GM19239 (cell line): ENCODE data around the gene TUBA4B.

Source experiments
- DNase-seq: peaks from one replicate; pipeline ENCODE4 v3.0.0; 2011; ENCODE audit warnings: low spot score; ENCODE audit not compliant: insufficient read length
- FAIRE-seq: peaks from 2 replicates; lab custom pipeline; 2011; peaks lifted over from hg19 to GRCh38; lab: Jason Lieb, UNC

Gene TUBA4B

GRCh38 chr2:219287580-219288265 is 34.7 kb downstream of the TUBA4B start:
- no peak for FAIRE-seq

DNA sequence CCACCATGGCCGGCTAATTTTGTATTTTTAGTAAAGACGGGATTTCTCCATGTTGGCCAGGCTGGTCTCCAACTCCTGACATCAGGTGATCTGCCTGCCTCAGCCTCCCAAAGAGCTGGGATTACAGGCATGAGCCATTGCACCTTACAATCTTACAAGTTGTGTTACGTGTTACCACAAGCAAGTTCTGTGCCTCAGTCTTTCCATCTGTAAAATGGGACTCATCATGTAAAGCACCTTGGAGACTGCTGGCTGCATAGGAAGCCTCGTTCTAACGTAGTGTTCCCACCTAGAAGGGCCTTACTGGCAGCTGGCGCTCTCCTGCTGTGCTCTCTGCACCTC is 36.1 kb downstream of the TUBA4B start:
- FAIRE-seq = no peak

More at GRCh38 chr2:219287580-219288265, 34.7 kb downstream of the TUBA4B start:
- no peak for DNase-seq

DNA sequence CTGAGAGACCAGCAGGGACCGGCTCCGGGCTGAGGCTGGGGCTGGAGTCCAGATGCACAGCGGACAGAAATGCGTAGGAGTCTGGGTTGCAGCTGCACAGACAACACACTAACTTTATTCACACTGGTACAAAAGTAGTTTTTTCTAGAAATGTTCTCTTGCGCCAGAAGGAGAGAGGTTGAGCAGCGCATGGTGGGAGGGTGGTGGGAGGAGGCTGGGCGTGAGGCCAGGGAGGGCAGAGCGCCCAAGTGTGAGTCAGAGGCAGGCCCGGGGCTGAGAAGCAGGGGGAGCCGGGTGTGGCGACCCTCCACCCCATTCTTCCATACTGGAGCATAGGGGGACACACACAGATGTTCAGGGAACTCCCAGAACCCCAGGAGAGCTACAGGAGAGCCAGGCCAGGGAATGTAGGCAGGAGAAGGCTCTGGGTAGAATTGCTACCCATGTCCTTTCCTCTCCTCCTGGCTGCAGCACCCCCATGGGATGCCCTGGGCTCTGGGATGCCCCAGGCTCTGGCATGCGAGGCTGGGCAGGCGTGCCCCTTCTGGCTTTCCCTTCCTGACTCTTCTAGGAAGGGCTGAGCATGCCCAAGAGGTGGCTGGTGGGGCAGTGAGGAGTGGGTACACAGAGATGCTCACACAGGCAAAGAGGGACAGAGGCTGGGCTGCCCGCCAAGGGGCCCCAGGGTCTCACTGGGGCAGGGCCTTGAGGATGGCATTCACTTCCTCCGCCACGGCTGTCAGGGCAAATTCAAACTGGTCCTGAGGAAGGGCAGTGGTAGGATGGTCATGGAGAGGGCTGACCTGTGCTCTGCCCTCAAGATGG is 36.7 kb downstream of the TUBA4B start:
- DNase-seq (no peak), FAIRE-seq (no peak)

More for the DNA sequence above, 36.1 kb downstream of the TUBA4B start:
- DNase-seq = no peak

DNA sequence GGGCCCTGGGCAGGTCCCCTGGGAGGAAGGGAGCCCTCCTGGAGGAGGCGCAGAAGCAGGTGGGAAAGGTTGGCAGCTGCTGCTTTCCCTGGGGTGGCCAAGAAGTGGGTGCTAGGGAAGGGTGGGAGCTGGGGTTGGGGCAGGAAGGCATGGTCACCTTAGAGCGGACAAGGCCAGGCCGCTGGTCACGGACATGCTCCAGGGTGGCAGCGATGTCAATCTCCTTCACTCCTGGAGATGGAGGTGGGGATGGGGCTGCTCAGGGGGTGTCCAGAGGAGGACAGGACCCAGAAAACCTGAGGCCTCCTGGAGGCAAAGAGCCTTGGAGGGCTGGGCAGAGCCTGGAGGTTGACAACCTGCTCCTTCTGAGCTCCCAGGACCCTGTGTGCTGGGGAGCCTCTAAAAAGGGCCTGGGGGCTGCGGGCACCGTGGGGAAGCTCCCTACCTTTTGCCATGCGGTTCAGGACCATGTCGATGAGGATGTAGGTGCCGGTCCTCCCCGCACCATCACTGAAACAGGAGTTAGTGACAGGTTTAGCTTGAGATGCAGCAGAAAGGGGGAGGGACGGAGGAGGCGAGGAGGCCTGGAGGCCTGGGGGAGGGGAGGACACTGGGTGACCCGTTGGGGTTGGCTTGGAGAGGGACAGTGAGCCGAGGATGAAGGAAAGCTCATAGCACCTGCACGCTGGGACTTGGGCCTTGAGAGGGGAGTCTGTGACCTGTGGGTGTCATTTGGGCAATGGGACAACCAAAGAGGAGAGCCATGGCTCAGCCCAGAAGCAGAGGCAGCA is 37.5 kb downstream of the TUBA4B start:
- DNase-seq (no peak), FAIRE-seq (no peak)

GRCh38 chr2:219291394-219291793 is 38.4 kb downstream of the TUBA4B start:
- FAIRE-seq (no peak), DNase-seq (no peak)

DNA sequence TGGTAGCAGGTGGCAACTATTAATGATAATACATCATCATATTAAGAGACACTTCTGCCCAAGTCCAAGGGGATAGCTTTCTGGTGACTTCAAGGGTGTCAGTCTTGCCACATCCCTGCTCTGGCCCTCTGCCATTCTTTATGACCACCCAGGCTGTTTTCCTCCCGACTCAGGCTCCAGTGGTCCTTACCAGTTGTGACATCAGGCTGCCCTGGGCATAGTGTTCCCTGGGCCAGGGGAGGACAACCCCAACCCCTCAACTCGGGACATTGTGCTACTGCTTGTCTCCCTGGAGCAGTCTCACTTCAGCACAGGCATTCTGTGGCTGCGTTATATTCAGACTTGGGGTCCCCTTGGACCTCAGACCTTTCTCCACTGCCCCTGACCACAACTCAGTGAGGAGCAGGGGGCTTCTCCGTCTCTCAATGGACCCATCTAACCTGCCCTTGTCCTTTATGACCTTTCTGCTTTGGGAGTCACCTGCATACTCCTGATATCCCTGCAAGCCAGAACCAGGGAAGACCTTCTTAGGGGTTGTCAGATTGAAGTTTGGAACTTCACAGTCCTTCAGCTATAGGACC is 39.0 kb downstream of the TUBA4B start:
- DNase-seq (no peak), FAIRE-seq (no peak)

GRCh38 chr2:219292616-219293015 is 39.6 kb downstream of the TUBA4B start:
- DNase-seq = no peak
- FAIRE-seq = no peak

DNA sequence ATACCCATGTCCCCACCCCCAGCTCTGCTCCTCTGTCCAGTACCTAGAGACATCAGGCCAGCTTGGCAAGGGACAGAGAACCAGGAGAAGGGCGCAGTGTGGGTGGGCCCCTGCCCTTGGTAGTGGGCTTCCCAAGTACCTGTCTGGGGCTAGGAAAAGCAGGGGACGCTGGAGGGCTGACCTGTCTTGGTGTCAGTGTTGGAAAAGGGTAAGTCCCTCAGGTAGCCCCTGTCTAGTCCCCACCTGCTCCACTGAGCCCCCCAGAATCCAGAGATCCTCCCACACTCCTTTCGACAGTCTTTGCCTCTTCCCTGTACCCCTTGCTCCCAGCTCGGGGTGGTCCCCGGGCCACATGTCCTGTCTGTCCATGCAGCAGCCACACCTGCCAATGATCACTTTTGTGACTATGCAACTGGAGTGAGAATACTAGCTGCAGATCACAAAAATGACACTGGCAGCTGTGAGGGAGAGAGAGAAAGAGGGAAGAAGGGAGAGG is 40.7 kb downstream of the TUBA4B start:
- FAIRE-seq = no peak

DNA sequence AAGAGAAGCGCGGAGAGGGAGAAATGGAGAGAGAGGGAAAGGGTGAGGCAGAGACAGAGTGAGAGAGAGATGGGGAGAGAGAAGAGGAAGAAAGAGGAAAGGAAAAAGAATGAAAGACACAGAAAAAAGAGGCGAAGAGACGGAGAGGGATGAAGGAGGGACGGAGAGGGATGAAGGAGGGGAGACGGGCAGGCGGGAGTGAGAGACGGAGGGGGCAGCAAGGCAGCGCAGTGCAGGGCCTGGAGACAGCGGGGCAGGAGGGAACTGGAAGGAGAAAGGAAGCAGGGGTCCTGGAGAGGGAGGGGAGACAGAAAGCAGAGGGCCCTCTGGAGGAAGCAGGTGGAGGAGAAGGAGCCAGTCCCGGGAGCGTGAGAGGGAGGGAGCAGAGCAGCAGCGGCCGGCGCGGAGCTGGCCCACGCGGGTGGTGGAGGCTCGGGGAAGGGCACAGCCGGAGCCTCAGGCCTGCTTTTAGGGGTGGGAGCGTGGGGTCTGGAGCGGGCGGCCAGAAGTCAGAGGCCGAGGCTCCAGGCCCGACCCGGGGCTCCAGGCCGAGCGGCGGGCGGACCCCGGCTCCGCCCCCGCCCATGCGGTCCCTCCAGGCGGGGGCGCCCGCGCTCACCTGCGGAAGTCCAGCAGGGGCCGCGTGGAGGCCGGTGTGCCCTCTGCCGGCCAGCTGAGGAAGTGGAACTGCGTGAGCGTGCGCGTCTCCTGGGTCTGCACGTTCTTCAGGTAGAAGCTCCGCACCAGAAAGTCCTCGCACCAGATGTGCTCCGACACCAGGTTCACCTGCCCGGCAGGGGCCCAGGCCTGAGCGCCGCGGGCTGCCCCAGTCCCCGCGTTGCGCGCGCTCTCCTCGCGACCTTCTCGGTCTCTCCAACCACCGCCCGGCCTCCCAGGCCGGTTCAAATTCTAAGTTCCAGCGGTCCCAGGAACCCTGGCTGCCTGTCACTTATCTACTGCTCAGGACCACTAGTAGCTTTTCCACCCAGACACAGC is 41.6 kb downstream of the TUBA4B start:
- FAIRE-seq (peak; percentile 90), DNase-seq (peak; percentile 97)

More for the DNA sequence above, 40.7 kb downstream of the TUBA4B start:
- no peak for DNase-seq

GRCh38 chr2:219296142-219296541 is 43.1 kb downstream of the TUBA4B start:
- FAIRE-seq (no peak), DNase-seq (no peak)

DNA sequence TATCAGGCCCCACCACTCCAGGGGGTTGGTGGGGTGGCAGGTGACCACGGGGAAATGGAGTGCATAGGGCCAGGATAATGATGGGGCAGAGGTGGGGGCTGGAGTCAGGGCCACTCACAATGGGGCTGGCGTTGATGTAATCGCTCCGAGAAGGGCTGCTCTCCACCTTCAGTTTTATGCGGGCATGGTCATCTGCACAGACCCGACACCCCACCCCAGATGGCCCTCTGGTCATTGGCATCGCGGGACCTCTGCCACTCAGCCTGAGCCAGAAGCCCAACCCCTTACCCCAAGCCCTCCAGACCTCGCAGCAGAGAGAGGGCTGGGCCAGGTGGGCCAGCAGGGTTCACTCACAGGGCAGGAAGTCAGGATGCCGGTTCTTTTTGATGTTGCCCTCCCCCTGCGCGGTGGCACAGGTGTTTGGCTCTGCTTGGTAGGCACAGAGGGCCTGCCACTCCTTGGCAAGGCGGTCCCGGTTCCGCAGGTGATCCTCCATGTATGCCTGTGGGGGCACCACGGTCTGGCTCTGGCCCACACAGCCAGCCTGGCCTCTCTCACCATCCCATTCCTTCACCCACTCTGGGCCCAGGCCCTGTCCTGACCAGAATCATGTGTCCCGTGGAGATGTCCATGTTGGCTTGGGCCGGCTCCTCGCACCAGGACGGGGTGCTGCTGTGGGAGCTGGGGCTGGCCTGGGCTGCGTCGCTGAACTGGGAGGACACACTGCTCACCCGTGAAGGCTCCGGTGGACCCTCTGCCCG is 43.8 kb downstream of the TUBA4B start:
- FAIRE-seq (no peak), DNase-seq (no peak)

DNA sequence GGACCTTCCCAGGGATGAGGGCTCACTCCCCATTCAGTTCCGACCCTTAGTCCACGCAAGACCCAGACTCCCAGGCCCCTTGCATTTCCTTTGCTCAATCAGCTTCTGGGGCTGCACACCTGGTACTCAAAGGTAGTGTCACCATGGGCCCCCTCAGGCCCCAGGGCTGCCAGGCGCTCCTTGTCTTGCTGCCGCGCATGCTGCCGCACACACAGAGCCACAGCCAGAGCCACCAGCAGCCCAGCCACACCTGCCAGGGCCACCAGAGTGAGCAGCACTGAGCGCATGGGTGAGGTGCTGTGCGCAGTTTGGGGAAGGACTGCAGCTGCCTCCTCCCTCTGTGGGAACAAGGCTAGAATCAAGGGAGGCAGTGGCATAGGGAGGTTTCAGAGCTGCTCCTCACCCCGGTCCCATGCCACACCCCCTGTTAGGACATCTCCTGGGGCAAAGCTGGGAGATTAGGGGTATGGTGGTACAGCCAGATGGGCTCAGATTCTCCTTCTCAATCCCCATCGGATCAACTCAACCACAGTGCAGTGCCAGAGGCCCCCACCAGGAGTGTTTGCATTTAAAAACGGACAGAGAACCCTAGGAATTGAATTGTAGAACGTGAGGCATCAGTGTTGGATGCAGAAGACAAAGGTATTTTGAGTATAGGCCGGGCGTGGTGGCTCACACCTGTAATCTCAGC is 44.9 kb downstream of the TUBA4B start:
- DNase-seq = no peak
- no peak for FAIRE-seq

DNA sequence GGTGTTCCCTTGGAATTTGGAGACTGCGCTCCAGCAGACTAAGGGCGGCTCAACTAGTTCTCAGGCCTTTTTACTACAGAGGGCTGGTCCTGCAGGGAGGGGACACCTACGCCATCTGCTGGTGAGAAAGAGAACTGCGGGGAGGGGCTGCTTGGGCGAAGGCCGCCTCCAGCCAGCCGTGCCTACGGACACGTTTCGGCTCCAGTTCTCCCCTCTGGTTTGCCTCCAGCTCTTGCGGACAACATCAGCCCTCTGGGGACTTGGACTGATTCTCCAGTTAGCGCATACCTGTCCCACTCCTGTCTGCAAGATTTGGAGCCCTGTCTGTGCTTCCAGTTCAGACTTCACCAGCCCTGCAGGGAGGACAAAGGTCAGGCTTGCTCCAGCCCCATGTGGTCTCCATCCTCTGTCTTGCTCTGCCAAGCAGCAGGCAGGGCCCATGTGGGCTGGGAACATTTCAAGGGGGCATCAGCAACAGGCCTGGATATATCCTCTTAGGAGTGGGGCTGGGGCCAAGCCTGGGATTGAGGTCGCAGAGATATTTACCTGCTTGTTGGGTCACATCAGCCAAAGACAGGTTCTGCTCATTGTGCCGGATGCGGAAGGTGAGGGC is 45.8 kb downstream of the TUBA4B start:
- FAIRE-seq (peak; percentile 93), DNase-seq (peak; percentile 94)

- no peak for FAIRE-seq
- DNase-seq = no peak
Observed at GRCh38 chr2:219299372-219299760, 46.3 kb downstream of the TUBA4B start.

DNA sequence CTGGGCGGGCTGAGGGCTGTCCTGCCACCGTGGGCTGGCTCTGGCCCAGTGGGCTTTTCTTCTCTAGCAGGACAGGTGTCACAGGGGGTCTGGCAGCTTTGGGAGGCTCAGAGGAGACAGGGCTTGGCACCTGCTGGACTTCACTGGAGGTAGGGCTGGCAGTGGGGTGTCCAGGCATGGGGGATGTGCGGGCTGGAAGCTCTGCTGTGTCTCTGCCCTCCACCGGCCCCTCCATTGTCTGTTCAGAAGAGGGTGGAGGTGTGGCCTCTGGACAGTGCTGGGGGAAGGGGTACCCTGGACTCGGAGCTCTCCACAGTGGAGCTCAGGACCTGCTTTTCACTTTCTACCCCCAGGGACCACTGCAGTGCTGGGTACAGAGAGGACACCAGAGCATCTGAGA is 47.0 kb downstream of the TUBA4B start:
- FAIRE-seq (no peak), DNase-seq (no peak)

GRCh38 chr2:219302412-219302968 is 49.4 kb downstream of the TUBA4B start:
- FAIRE-seq = no peak

GRCh38 chr2:219304223-219304622 is 51.2 kb downstream of the TUBA4B start:
- DNase-seq (no peak), FAIRE-seq (no peak)

More at GRCh38 chr2:219302412-219302968, 49.4 kb downstream of the TUBA4B start:
- no peak for DNase-seq
